ENCODE data around the gene RNF169. TPM values are rescaled to one million over a fixed set of nuclear protein-coding genes. Genes with fewer than 3 reads are reported as not detected.

RNF169 gene, protein sequence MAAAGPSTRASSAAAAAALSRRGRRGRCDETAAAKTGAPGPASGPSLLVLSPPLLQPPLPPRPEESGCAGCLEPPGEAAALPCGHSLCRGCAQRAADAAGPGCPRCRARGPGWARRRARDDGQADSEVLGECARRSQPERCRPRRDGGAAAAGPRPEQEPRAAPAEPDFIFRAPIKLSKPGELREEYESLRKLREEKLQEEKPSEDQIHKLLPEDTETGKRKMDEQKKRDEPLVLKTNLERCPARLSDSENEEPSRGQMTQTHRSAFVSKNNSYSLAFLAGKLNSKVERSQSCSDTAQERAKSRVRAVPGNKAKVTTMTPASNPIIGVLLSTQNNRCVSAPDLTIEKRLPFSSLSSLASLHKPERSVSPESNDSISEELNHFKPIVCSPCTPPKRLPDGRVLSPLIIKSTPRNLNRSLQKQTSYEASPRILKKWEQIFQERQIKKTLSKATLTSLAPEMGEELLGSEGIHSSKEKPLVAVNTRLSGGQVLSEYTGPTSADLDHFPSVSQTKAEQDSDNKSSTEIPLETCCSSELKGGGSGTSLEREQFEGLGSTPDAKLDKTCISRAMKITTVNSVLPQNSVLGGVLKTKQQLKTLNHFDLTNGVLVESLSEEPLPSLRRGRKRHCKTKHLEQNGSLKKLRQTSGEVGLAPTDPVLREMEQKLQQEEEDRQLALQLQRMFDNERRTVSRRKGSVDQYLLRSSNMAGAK
- polyA plus RNA-seq (2013, experiment 1 of 2; ENCODE audit: insufficient read length): 5.8 TPM
- 7.0 TPM for polyA plus RNA-seq (2013, experiment 2 of 2; ENCODE audit: insufficient read length)

GRCh38 chr11:74748211-74749126 lies at the start of gene RNF169:
Gene RNF169 (plus strand): TSS chr11:74748849. CDS start chr11:74748881, 32 bp downstream.
- peak; percentile 96 for DNase-seq

DNA sequence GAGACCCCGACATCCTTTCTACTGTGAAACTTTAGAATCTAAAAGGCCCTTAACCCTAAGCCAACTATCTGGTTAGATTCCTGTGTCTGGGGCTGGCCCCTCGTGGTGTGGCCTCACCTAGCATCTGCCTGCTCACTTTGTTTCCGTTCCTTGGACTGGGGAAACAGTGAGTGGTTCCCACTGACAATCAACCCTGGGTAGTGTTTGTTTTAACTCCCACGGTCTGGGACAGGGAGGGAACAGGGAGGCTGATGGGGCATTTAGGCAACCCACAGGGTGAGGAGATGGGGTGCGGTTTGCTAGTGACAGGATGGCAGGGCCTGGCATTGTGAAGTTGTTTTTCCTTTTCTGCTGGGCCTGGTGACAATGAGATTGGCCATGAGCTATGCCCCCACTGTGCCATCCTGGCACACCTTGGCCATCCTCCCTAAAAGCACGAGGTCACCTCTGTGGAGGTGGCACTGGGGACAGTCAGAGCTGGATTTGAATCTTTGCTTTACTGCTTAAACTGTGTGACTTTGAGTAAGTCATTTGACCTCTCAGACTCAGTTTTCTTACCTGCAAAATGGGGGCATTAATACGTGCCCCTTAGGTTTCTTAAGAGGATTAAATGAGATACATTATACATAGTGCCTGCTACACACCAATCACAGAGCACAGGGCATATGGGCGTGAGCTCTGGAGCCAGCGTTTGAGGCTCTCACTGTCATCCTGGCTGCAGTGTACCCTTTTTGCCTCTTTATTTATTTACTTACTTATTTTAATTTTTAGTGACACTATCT lies 48.8 kb upstream of the RNF169 start:
- no peak for DNase-seq

DNA sequence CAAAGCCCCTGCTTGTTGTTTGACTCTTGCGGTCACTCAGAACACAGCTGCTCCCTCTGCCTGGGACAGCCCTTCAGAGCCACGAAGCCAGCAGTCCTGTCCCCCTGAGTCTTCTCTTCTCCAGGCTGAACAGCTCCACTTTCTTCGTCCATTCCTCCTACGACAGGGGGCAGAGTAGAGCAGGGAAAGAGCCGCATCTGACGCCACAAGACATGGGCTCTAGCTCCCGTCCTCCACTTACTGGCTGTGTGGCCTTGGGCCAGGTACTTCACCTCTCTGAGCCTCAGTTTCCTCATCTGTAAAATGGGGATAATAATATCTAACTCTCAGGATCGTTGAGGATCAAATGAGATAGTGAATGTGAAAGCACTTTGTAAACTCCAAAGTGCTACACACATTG lies 47.3 kb upstream of the RNF169 start:
- no peak for DNase-seq

DNA sequence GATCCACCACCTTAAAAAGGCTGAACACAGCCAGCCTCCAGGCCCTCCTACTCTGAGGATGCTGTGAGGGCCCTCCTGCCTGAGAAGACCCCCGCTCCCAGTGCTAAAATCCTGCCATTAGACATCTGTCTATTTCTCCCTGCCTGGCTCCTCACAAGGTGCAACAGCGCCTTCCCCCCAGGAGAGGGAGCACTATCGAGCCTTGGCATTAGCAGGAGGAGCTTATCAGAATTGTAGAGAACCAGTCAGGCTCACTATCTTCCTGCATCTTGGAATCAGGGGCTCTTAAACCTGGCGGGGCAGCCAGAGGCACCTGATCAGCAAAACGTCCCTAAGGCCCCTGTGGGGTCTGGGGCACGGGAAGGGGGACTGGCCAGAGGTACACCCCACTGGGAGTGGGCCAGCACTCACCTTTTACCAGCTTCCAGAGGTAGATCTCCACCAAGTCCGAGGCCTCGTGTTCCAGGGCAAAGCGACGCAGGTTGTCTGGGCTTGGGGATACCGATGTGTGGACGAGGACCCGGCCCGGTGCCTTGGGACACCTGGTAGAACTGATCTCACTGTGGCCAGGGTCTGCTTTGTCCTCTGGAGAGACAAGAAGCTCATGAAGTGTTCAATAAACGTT lies 46.2 kb upstream of the RNF169 start:
- DNase-seq: peak; percentile 73

DNA sequence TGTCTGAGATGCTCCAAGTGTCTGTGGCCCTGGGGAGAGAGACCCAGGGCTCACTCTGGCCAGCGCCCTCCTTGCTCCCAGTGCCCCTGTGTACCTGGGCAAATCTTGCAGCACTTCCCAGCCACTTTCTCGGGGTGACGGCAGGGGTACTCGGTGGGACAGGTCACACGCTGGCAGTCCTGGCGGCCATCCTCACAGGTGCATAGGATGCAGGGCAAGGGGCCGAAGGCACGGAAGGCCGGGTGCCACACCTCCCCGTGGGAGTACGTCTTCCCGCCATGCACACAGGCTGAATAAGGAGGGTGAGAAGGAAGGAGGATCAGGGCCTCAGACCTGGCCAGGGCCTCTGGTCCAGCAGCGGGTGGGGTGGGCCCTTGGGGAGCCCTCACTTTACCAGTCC lies 45.4 kb upstream of the RNF169 start:
- DNase-seq: no peak

DNA sequence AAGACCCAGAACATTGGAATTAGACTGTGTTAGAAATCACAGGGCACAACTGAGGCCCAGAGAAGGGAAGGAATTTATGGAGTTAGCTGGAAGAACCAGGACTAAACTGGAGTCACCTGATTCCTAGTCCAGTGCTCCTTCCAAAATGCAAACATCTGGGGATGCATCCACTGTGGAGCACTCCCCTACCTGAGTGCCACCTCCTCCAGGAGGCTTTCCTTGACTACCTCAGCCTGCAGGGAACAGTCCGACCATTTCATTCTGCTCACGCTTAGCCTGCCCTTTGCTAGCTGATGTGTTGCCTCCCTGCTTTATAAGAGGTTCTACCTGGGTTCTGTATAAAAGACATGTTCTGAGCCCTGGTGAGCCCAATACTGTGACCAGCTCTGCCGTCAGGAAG lies 41.5 kb upstream of the RNF169 start:
- no peak for DNase-seq

- DNase-seq: no peak
These were observed 40.8 kb upstream of the RNF169 start for GRCh38 chr11:74707602-74708510.

DNA sequence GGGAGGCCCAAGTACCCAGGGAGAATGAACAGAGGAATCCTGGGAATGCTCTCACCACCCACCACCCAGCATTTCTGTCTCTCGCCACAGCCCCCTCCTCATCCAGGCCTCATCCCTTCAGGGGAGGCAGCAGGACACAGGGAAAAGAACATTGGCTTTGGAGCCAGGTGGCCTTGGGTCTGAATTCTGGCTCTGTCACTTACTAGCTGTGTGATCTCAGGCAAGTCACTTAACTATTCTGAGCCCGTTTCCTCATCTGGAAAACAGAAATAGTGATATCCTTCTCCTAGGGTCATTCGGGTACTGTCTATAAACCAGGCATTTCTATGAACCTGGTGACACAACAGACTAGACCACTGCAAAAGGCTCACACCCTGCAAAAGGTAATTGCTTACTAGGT lies 39.5 kb upstream of the RNF169 start:
- DNase-seq: no peak

DNA sequence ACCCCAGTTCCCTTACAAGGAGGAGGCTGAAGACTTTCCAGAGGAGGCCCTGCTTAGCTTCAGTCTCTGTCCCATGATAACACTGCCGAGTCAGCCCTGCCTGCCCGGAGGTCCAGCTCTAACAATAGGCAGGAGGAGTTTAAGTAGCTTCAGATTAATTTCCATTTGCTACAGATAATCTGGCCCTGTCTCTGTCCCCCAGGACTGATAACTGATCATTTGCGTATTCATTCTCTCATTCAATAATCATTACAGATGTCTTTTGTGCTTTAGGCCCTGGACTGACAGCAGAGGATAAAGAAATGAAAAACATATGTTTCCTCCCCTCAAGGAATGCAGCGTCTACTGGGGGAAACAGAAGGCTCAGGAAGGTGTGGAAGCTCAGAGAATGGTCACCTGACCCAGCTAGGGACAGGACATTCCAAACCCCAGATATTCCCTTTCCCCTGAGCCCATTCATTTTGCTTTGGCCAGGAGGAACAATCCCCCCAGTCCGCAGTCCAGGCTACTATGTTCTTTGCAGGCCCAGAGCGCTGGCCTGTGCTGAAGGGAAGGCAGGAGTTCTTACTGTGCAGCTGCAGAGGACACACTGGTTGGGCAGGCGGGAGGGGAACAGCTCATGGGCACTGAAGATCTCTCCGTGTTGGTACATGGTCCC lies 38.2 kb upstream of the RNF169 start:
- DNase-seq: peak; percentile 52

GRCh38 chr11:74713686-74714085 lies 35.0 kb upstream of the RNF169 start:
- no peak for DNase-seq

DNA sequence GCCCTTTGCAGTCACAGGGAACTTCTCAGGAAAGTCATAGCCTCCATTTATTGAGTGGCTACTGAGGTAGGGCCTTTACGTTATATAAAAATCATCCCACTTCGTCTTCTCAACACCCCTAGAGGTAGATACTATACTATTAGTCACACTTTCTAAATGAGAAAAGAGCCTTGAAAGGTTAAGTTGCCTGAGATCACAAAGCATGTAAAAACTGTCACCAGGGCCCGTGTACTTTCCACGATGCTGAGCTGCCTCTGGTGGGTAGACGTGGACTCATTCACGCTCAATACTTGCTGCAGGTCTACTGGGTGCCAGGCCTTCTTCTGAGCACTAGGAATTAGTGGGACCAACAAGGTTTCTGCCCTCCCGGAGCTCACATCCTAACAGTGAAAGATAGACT lies 33.7 kb upstream of the RNF169 start:
- DNase-seq: no peak

GRCh38 chr11:74717221-74717969 lies 31.3 kb upstream of the RNF169 start:
- peak; percentile 25 for DNase-seq

- no peak for DNase-seq
These were observed 29.6 kb upstream of the RNF169 start for GRCh38 chr11:74719011-74719410.

GRCh38 chr11:74720596-74721478 lies 27.8 kb upstream of the RNF169 start:
- DNase-seq: peak; percentile 6

- DNase-seq: no peak
These were observed 27.2 kb upstream of the RNF169 start for GRCh38 chr11:74721479-74721835.

DNA sequence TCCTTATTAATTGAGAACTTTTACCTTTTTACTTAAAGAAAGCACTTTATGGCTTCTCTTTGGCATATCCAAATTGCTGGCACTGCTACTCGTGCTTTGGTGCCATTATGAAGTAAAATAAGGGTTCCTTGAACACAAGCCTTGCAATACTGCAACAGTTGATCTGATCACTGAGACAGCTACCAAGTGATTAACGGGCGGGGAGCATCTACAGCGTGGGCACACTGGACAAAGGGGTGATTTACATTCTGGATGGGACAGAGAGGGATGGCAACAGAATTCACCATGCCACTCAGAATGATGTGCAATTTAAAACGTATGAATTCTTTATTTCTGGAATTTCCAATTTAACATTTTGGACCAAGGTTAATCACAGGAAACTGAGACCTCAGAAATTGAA lies 25.1 kb upstream of the RNF169 start:
- no peak for DNase-seq

DNA sequence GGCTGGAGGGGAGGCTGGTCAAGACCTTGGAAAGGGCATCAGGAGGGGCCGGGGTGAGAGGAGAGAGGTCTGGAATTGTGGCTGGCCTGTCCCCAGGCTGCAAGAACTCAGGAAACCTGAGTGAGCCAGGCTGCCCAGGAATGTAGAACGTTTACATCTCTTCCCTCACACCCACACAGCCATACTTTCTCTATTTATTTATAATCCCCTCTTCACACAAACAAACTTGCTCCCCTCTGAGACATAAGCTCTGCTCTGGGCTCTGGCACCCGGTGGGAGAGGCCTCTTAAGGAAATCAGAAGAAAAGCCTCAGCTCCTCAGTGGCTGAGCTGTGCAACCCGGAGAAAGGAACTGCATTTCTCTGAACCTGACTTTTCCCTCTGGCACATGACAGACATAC lies 22.9 kb upstream of the RNF169 start:
- no peak for DNase-seq

GRCh38 chr11:74726547-74727182 lies 22.0 kb upstream of the RNF169 start:
- DNase-seq: peak; percentile 71

Measured in fibroblast of skin of scalp (primary cell).